HG03457 (cell line): Measurements from ENCODE around the gene TMEM214.

Experiments
- ATAC-seq: cut with Tn5 transposase; IDR thresholded peaks from one replicate; pipeline ENCODE4 v1.9.1; 2021; ENCODE audit warnings: moderate number of reproducible peaks; ENCODE audit not compliant: unreplicated experiment

The TMEM214 gene

GRCh38 chr2:27032495-27033252 lies at the start of gene TMEM214:
Gene TMEM214, plus strand, starts transcription at chr2:27032965. Its CDS starts 51 bp downstream, at chr2:27033016.
- ATAC-seq = peak; percentile 88

GRCh38 chr2:26983746-26984145 lies 49.0 kb upstream of the TMEM214 start:
- no peak for ATAC-seq

- ATAC-seq = no peak
Observed at GRCh38 chr2:26985807-26986206, 47.0 kb upstream of the TMEM214 start.

- ATAC-seq = no peak
Observed at GRCh38 chr2:26986576-26986975, 46.2 kb upstream of the TMEM214 start.

GRCh38 chr2:26988058-26988860 lies 44.5 kb upstream of the TMEM214 start:
- no peak for ATAC-seq

- ATAC-seq = no peak
Observed at GRCh38 chr2:26989156-26989555, 43.6 kb upstream of the TMEM214 start.

- ATAC-seq = no peak
Observed at GRCh38 chr2:26991717-26992116, 41.0 kb upstream of the TMEM214 start.

- no peak for ATAC-seq
Observed at GRCh38 chr2:26993768-26994167, 39.0 kb upstream of the TMEM214 start.

GRCh38 chr2:26994983-26995382 lies 37.8 kb upstream of the TMEM214 start:
- ATAC-seq = no peak

GRCh38 chr2:26997394-26997793 lies 35.4 kb upstream of the TMEM214 start:
- ATAC-seq = no peak

- no peak for ATAC-seq
Observed at GRCh38 chr2:26998323-26998722, 34.4 kb upstream of the TMEM214 start.

GRCh38 chr2:27000228-27000627 lies 32.5 kb upstream of the TMEM214 start:
- ATAC-seq = no peak

GRCh38 chr2:27000995-27001394 lies 31.8 kb upstream of the TMEM214 start:
- ATAC-seq = no peak

GRCh38 chr2:27001950-27002349 lies 30.8 kb upstream of the TMEM214 start:
- no peak for ATAC-seq

GRCh38 chr2:27003007-27003406 lies 29.8 kb upstream of the TMEM214 start:
- no peak for ATAC-seq

GRCh38 chr2:27003857-27004256 lies 28.9 kb upstream of the TMEM214 start:
- ATAC-seq = no peak

GRCh38 chr2:27006602-27007415 lies 26.0 kb upstream of the TMEM214 start:
- ATAC-seq = no peak

GRCh38 chr2:27007416-27008374 lies 25.1 kb upstream of the TMEM214 start:
- no peak for ATAC-seq

GRCh38 chr2:27008678-27009077 lies 24.1 kb upstream of the TMEM214 start:
- no peak for ATAC-seq

- no peak for ATAC-seq
Observed at GRCh38 chr2:27009083-27009482, 23.7 kb upstream of the TMEM214 start.
